Activated CD4-positive, alpha-beta memory T cell treated with anti-CD3 and anti-CD28 coated beads for 36 hours (primary cell): Measurements from ENCODE around the gene TCTN3. TPM values are rescaled to one million over a fixed set of nuclear protein-coding genes. Genes with fewer than 3 reads are reported as not detected.

ENCODE experiments used
- CTCF ChIA-PET: fragments of 350-600 bp; sonication (Branson Sonifier 250); formaldehyde crosslinking; loops from one replicate; lab custom pipeline; 2021; ENCODE audit warnings: antibody characterized with exemption, inconsistent platforms; lab: Charles Lee
- POLR2A ChIA-PET: fragments of 350-600 bp; sonication (Branson Sonifier 250); formaldehyde crosslinking; loops from one replicate; lab custom pipeline; 2021; ENCODE audit warnings: antibody characterized with exemption; lab: Charles Lee
- DNase-seq: peaks from one replicate; pipeline ENCODE4 v3.0.0-alpha.2; 2020
- H3K27ac Mint-ChIP-seq: one replicate; pipeline ENCODE4 v1.8.0; 2021; ENCODE audit warnings: mixed read lengths
- H3K27me3 Mint-ChIP-seq: one replicate; pipeline ENCODE4 v1.8.0; 2021; ENCODE audit warnings: mixed read lengths
- H3K36me3 Mint-ChIP-seq: one replicate; pipeline ENCODE4 v1.8.0; 2021; ENCODE audit warnings: mixed read lengths
- H3K4me1 Mint-ChIP-seq: one replicate; pipeline ENCODE4 v1.8.0; 2021; ENCODE audit warnings: low read depth, mixed read lengths
- H3K4me3 Mint-ChIP-seq: one replicate; pipeline ENCODE4 v1.8.0; 2021; ENCODE audit warnings: mild to moderate bottlenecking, mixed read lengths
- H3K9me3 Mint-ChIP-seq: one replicate; pipeline ENCODE4 v1.8.0; 2021; ENCODE audit warnings: mixed read lengths
- intact Hi-C: fragments of 100-400 bp; cut with micrococcal nuclease; formaldehyde crosslinking; loops from one replicate; pipeline ENCODE4 v1.15.1; 2023
- total RNA-seq, 2 experiments: library from RNA; stranded (reverse); gene quantifications; one replicate each; pipeline ENCODE4 v1.2.3, GENCODE V29; 2021

TCTN3 gene
- total RNA-seq, 2 experiments from 2014 or later = 22.9 to 26.3 TPM

- no peak for DNase-seq
- intact Hi-C loops = no loop called here
- POLR2A ChIA-PET = no interaction called here
- no peaks in the 10 kb centered on the region for H3K4me1 Mint-ChIP-seq
- CTCF ChIA-PET = interaction anchor here (1.1 to 2.4 kb wide), 2 partner anchors 22 to 23 kb away, joined by 3 to 10 read pairs; partner anchors contain the start of gene TCTN3
- no peaks in the 10 kb centered on the region for H3K36me3 Mint-ChIP-seq
- H3K4me3 Mint-ChIP-seq = no peak overlapping the region
- H3K27me3 Mint-ChIP-seq = peaks cover 2% of the 10 kb centered on the region
- no peak overlapping the region for H3K27ac Mint-ChIP-seq
- H3K9me3 Mint-ChIP-seq = no peaks in the 10 kb centered on the region
Observed at GRCh38 chr10:95716866-95717265, 23.1 kb upstream of the TCTN3 start.

- Mint-ChIP-seq H3K36me3 (no peaks in the 10 kb centered on the region), H3K9me3 (no peaks in the 10 kb centered on the region), H3K4me3 (no peak overlapping the region), H3K27me3 (no peaks in the 10 kb centered on the region), H3K27ac (no peak overlapping the region), H3K4me1 (no peaks in the 10 kb centered on the region)
- DNase-seq = no peak
- ChIA-PET POLR2A (no interaction called here), CTCF (interaction anchor here (1.1 to 2.4 kb wide), 2 partner anchors 22 to 23 kb away, joined by 3 to 10 read pairs; partner anchors contain the start of gene TCTN3)
- intact Hi-C loops = no loop called here
Observed at GRCh38 chr10:95716466-95716865, 22.7 kb upstream of the TCTN3 start.

- Mint-ChIP-seq H3K9me3 (no peaks in the 10 kb centered on the region), H3K36me3 (no peaks in the 10 kb centered on the region), H3K4me3 (no peak overlapping the region), H3K27me3 (no peaks in the 10 kb centered on the region), H3K27ac (no peak overlapping the region), H3K4me1 (no peaks in the 10 kb centered on the region)
- ChIA-PET POLR2A (no interaction called here), CTCF (no interaction called here)
- intact Hi-C loops = no loop called here
- DNase-seq = no peak
Observed at GRCh38 chr10:95711492-95711891, 17.8 kb upstream of the TCTN3 start.

GRCh38 chr10:95706990-95707389 is 13.3 kb upstream of the TCTN3 start:
- ChIA-PET CTCF (interaction anchor here (1.7 to 2.7 kb wide), 2 partner anchors 12 to 135 kb away, joined by 5 to 10 read pairs; partner anchors contain the start of gene TCTN3), POLR2A (no interaction called here)
- H3K27ac Mint-ChIP-seq = no peak overlapping the region
- no peaks in the 10 kb centered on the region for H3K4me1 Mint-ChIP-seq
- no peak overlapping the region for H3K4me3 Mint-ChIP-seq
- H3K9me3 Mint-ChIP-seq = no peaks in the 10 kb centered on the region
- intact Hi-C loops = no loop called here
- no peaks in the 10 kb centered on the region for H3K27me3 Mint-ChIP-seq
- no peaks in the 10 kb centered on the region for H3K36me3 Mint-ChIP-seq
- DNase-seq = no peak

- Mint-ChIP-seq H3K27me3 (no peaks in the 10 kb centered on the region), H3K27ac (no peak overlapping the region), H3K4me3 (no peak overlapping the region), H3K9me3 (no peaks in the 10 kb centered on the region), H3K4me1 (no peaks in the 10 kb centered on the region), H3K36me3 (no peaks in the 10 kb centered on the region)
- POLR2A ChIA-PET = no interaction called here
- no peak for DNase-seq
- CTCF ChIA-PET = interaction anchor here (1.7 to 2.7 kb wide), 2 partner anchors 12 to 135 kb away, joined by 5 to 10 read pairs; partner anchors contain the start of gene TCTN3
- intact Hi-C loops = no loop called here
Observed at GRCh38 chr10:95706573-95706972, 12.8 kb upstream of the TCTN3 start.

- DNase-seq = no peak
- no peaks in the 10 kb centered on the region for H3K36me3 Mint-ChIP-seq
- CTCF ChIA-PET = no interaction called here
- peaks cover 3% of the 10 kb centered on the region for H3K27me3 Mint-ChIP-seq
- no peak overlapping the region for H3K4me3 Mint-ChIP-seq
- intact Hi-C loops = no loop called here
- H3K9me3 Mint-ChIP-seq = no peaks in the 10 kb centered on the region
- peaks cover 5% of the 10 kb centered on the region for H3K4me1 Mint-ChIP-seq
- POLR2A ChIA-PET = no interaction called here
- no peak overlapping the region for H3K27ac Mint-ChIP-seq
Observed at GRCh38 chr10:95698415-95698814, 4.7 kb upstream of the TCTN3 start.

- Mint-ChIP-seq H3K36me3 (no peaks in the 10 kb centered on the region), H3K9me3 (no peaks in the 10 kb centered on the region), H3K27ac (no peak overlapping the region), H3K27me3 (peaks cover 3% of the 10 kb centered on the region), H3K4me3 (no peak overlapping the region), H3K4me1 (peaks cover 11% of the 10 kb centered on the region)
- ChIA-PET CTCF (no interaction called here), POLR2A (no interaction called here)
- intact Hi-C loops = no loop called here
- DNase-seq = no peak
Observed at GRCh38 chr10:95697429-95697828, 3.7 kb upstream of the TCTN3 start.

- Mint-ChIP-seq H3K36me3 (peaks cover 11% of the 10 kb centered on the region), H3K4me1 (peaks cover 31% of the 10 kb centered on the region), H3K27ac (no peak overlapping the region), H3K27me3 (peaks cover 2% of the 10 kb centered on the region), H3K9me3 (no peaks in the 10 kb centered on the region), H3K4me3 (peak overlapping the region; percentile 96)
- intact Hi-C loops = loop anchor here (1.0 to 2.0 kb wide), 6 partner anchors 138 to 646 kb away; partner anchors contain the start of gene CC2D2B
- CTCF ChIA-PET = interaction anchor here (0.6 to 5.5 kb wide), 16 partner anchors 10 to 593 kb away, joined by 3 to 298 read pairs (median 5); partner anchors contain the start of genes CC2D2B and CCNJ
- POLR2A ChIA-PET = interaction anchor here (1.9 kb wide), 1 partner anchor 170 kb away, joined by 13 read pairs; no protein-coding TSS in a partner anchor
- DNase-seq = no peak
Observed at GRCh38 chr10:95694665-95695064, 938 bp upstream of the TCTN3 start.

- H3K27ac Mint-ChIP-seq = peak overlapping the region; percentile 71
- peak overlapping the region; percentile 96 for H3K4me3 Mint-ChIP-seq
- POLR2A ChIA-PET = interaction anchor here (1.2 to 1.9 kb wide), 7 partner anchors 37 to 397 kb away, joined by 3 to 13 read pairs (median 6); partner anchors contain the start of gene ALDH18A1
- no peaks in the 10 kb centered on the region for H3K27me3 Mint-ChIP-seq
- peaks cover 20% of the 10 kb centered on the region for H3K36me3 Mint-ChIP-seq
- DNase-seq = no peak
- intact Hi-C loops = loop anchor here (1.0 kb wide), 2 partner anchors 37 to 350 kb away; partner anchors contain the start of genes ALDH18A1 and CCNJ
- peaks cover 35% of the 10 kb centered on the region for H3K4me1 Mint-ChIP-seq
- no peaks in the 10 kb centered on the region for H3K9me3 Mint-ChIP-seq
- CTCF ChIA-PET = interaction anchor here (0.5 to 5.5 kb wide), 59 partner anchors 9 to 1804 kb away, joined by 3 to 298 read pairs (median 4); partner anchors contain the start of genes ALDH18A1, CC2D2B, CCNJ and ENTPD1
Observed at GRCh38 chr10:95693071-95693667, 558 bp downstream of the TCTN3 start.

- no peak overlapping the region for H3K4me3 Mint-ChIP-seq
- DNase-seq = no peak
- peaks cover 35% of the 10 kb centered on the region for H3K4me1 Mint-ChIP-seq
- no peaks in the 10 kb centered on the region for H3K27me3 Mint-ChIP-seq
- CTCF ChIA-PET = interaction anchor here (5.5 kb wide), 1 partner anchor 174 kb away, joined by 99 read pairs; no protein-coding TSS in a partner anchor
- peaks cover 25% of the 10 kb centered on the region for H3K36me3 Mint-ChIP-seq
- H3K9me3 Mint-ChIP-seq = no peaks in the 10 kb centered on the region
- H3K27ac Mint-ChIP-seq = no peak overlapping the region
- POLR2A ChIA-PET = interaction anchor here (0.6 kb wide), 1 partner anchor 11 kb away, joined by 3 read pairs; no protein-coding TSS in a partner anchor
- intact Hi-C loops = no loop called here
Observed at GRCh38 chr10:95691281-95691680, 2.4 kb downstream of the TCTN3 start.

GRCh38 chr10:95688648-95689047 is 5.1 kb downstream of the TCTN3 start:
- intact Hi-C loops = no loop called here
- ChIA-PET POLR2A (no interaction called here), CTCF (interaction anchor here (1.2 to 2.3 kb wide), 2 partner anchors 153 to 176 kb away, joined by 7 to 11 read pairs; no protein-coding TSS in a partner anchor)
- no peak for DNase-seq
- no peaks in the 10 kb centered on the region for H3K27me3 Mint-ChIP-seq
- no peak overlapping the region for H3K27ac Mint-ChIP-seq
- H3K4me3 Mint-ChIP-seq = no peak overlapping the region
- H3K9me3 Mint-ChIP-seq = no peaks in the 10 kb centered on the region
- peaks cover 42% of the 10 kb centered on the region for H3K36me3 Mint-ChIP-seq
- peaks cover 31% of the 10 kb centered on the region for H3K4me1 Mint-ChIP-seq

- Mint-ChIP-seq H3K9me3 (no peaks in the 10 kb centered on the region), H3K27ac (no peak overlapping the region), H3K4me1 (peaks cover under 1% of the 10 kb centered on the region), H3K36me3 (peaks cover 49% of the 10 kb centered on the region), H3K4me3 (no peak overlapping the region), H3K27me3 (no peaks in the 10 kb centered on the region)
- ChIA-PET POLR2A (no interaction called here), CTCF (interaction anchor here (0.6 to 0.9 kb wide), 2 partner anchors 10 to 142 kb away, joined by 3 to 4 read pairs; partner anchors contain the start of gene TCTN3)
- intact Hi-C loops = no loop called here
- no peak for DNase-seq
Observed at GRCh38 chr10:95683966-95684365, 9.8 kb downstream of the TCTN3 start.
